ENCODE measurements around the gene TSPAN14. TPM values are rescaled to one million over a fixed set of nuclear protein-coding genes. Genes with fewer than 3 reads are reported as not detected.

Gene TSPAN14
- total and polyA plus RNA-seq, 2 of the 8 experiments (the other 6 are each of a cell fraction or from before 2014, with no cell fraction given) = 47.4 to 57.8 TPM

DNA sequence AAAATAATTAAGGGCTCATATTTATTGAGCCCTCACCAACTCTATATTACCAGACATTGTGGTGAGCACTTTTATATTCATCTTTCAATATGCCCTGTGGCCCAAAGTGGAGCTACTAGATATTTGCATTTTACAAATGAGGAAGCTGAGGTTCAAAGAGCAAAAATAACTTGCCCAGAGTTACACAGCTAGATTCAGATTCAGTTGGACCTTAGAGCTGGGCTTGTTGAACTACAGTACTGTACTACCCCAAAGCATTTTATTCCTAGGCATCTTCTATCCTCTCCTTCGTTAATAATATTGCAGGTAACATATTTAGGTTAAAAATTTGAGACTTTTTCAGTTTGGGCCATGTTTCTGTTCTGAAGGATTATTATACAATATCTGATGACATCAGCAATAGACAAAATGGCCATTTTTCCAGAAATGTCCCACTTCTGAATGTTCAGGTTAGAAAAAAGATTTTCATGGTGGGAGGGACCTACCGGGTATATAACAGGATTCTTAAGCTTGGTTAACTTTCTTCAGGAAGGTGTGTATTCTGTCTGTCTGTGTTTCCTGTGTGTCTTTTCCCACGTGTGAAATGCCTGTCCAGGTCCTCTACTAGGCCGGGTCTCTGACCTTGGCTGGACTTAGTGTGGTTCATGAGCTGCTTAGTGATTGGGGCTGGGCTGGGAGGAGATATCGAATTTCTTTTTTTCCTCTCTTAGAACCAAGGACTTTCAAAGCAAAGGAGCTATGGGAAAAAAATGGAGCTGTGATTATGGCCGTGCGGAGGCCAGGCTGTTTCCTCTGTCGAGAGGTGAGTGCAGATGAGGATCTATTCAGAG, 32.2 kb upstream of the TSPAN14 start (continued):
- TF ChIP-seq TEAD4 (IDR thresholded peaks at IDR 0.05; ENCODE audit: low read depth, low read length) = no peak
- no peak for TF ChIP-seq SIRT6 (IDR thresholded peaks at IDR 0.05; ENCODE audit: low read length)
- no peak for TF ChIP-seq EGR1 (IDR thresholded peaks at IDR 0.05; ENCODE audit: borderline replicate concordance, low read depth, low read length)
- no peak for TF ChIP-seq CTBP2 (IDR thresholded peaks at IDR 0.05; ENCODE audit: borderline replicate concordance, insufficient read depth, insufficient read length, low read length)
